ENCODE measurements around the gene CCDC3. TPM values are rescaled to one million over a fixed set of nuclear protein-coding genes. Genes with fewer than 3 reads are reported as not detected.
A peak's percentile ranks its signal among the peaks of the same experiment; 100 is the strongest.

CCDC3 gene
- total RNA-seq, 4 donors from 2014 or later: 5.6 to 34.3 (median 13.4) TPM

GRCh38 chr10:12934777-12935176, 66.7 kb downstream of the CCDC3 start:
- WGBS, 2 donors: 53 to 71% methylated on average over 4 of the region's 4 CpGs

GRCh38 chr10:12929381-12929780, 72.1 kb downstream of the CCDC3 start:
- H3K9me3 ChIP-seq: no peaks in the 10 kb centered on the region
- H3K27ac ChIP-seq: no peak overlapping the region
- H3K27me3 ChIP-seq: no peaks in the 10 kb centered on the region
- intact Hi-C loops (cut with DNase I): no loop called here
- H3K4me3 ChIP-seq: no peak overlapping the region
- no peak for TF ChIP-seq POLR2A (IDR thresholded peaks at IDR 0.05)
- 66 to 86% methylated on average over 2 of the region's 2 CpGs for WGBS, 2 donors
- H3K4me1 ChIP-seq: peaks cover 0 to 15% (median 0%) of the 10 kb centered on the region in 3 donors
- no peaks in the 10 kb centered on the region for H3K36me3 ChIP-seq
- no peak for DNase-seq

More at GRCh38 chr10:12934777-12935176, 66.7 kb downstream of the CCDC3 start:
- TF ChIP-seq POLR2A (IDR thresholded peaks at IDR 0.05) (no peak), CTCF (IDR thresholded peaks at IDR 0.05) (no peak)
- Histone ChIP-seq H3K27me3 (no peaks in the 10 kb centered on the region), H3K4me1 (peaks cover 0 to 5% (median 0%) of the 10 kb centered on the region in 3 donors), H3K4me3 (no peak overlapping the region), H3K36me3 (no peaks in the 10 kb centered on the region), H3K27ac (no peak overlapping the region), H3K9me3 (no peaks in the 10 kb centered on the region)
- intact Hi-C loops (cut with DNase I): no loop called here
- no peak for DNase-seq

- DNase-seq: no peak
- H3K27me3 ChIP-seq: no peaks in the 10 kb centered on the region
- intact Hi-C loops (cut with DNase I): no loop called here
- no peaks in the 10 kb centered on the region for H3K9me3 ChIP-seq
- TF ChIP-seq POLR2A (IDR thresholded peaks at IDR 0.05): no peak
- TF ChIP-seq CTCF (IDR thresholded peaks at IDR 0.05): no peak
- 79 to 86% methylated on average over 4 to 5 of the region's 6 CpGs for WGBS, 2 donors
- H3K4me1 ChIP-seq: peaks cover 0 to 15% (median 0%) of the 10 kb centered on the region in 3 donors
- peak overlapping the region in 2 of 4 donors; percentile 29 to 30 for H3K27ac ChIP-seq
- no peaks in the 10 kb centered on the region for H3K36me3 ChIP-seq
- no peak overlapping the region for H3K4me3 ChIP-seq
Observed at GRCh38 chr10:12928571-12928970, 72.9 kb downstream of the CCDC3 start.

- no peaks in the 10 kb centered on the region for H3K27me3 ChIP-seq
- WGBS, 2 donors: 20 to 43% methylated on average over 1 of the region's 1 CpG
- H3K4me1 ChIP-seq: peaks cover 0 to 15% (median 0%) of the 10 kb centered on the region in 3 donors
- H3K9me3 ChIP-seq: no peaks in the 10 kb centered on the region
- intact Hi-C loops (cut with DNase I): no loop called here
- no peaks in the 10 kb centered on the region for H3K36me3 ChIP-seq
- H3K27ac ChIP-seq: peak overlapping the region in 1 of 4 donors; percentile 29
- H3K4me3 ChIP-seq: no peak overlapping the region
- no peak for DNase-seq
- TF ChIP-seq POLR2A (IDR thresholded peaks at IDR 0.05) (no peak), CTCF (IDR thresholded peaks at IDR 0.05) (no peak)
Observed at GRCh38 chr10:12927896-12928295, 73.6 kb downstream of the CCDC3 start.

GRCh38 chr10:12925845-12926244, 75.7 kb downstream of the CCDC3 start:
- intact Hi-C loops (cut with DNase I): no loop called here
- Histone ChIP-seq H3K27ac (no peak overlapping the region), H3K9me3 (no peaks in the 10 kb centered on the region), H3K4me3 (no peak overlapping the region), H3K36me3 (no peaks in the 10 kb centered on the region), H3K4me1 (peaks cover 0 to 15% (median 0%) of the 10 kb centered on the region in 3 donors), H3K27me3 (no peaks in the 10 kb centered on the region)
- DNase-seq: no peak
- WGBS, 2 donors: 88 to 93% methylated on average over 1 of the region's 1 CpG
- TF ChIP-seq POLR2A (IDR thresholded peaks at IDR 0.05): no peak
- no peak for TF ChIP-seq CTCF (IDR thresholded peaks at IDR 0.05)

- Histone ChIP-seq H3K27me3 (no peaks in the 10 kb centered on the region), H3K9me3 (no peaks in the 10 kb centered on the region), H3K27ac (no peak overlapping the region), H3K36me3 (no peaks in the 10 kb centered on the region), H3K4me3 (no peak overlapping the region), H3K4me1 (peaks cover 0 to 15% (median 0%) of the 10 kb centered on the region in 3 donors)
- 92 to 97% methylated on average over 5 of the region's 5 CpGs for WGBS, 2 donors
- DNase-seq: no peak
- intact Hi-C loops (cut with DNase I): no loop called here
- TF ChIP-seq POLR2A (IDR thresholded peaks at IDR 0.05) (no peak), CTCF (IDR thresholded peaks at IDR 0.05) (no peak)
Observed at GRCh38 chr10:12924911-12925310, 76.6 kb downstream of the CCDC3 start.
